A673 (cell line): ENCODE results near the gene ERAP2.

Experiments
- CTCF ChIP-seq: fragments of 300-800, 200-600 bp; sonication (generic); conservative IDR thresholded peaks from 2 replicates; pipeline ENCODE4 v1.5.1; 2017; ENCODE audit warnings: low read depth, mild to moderate bottlenecking, antibody characterized with exemption, low read length, moderate library complexity, mixed read lengths
- EZH2 ChIP-seq: fragments of 200-600 bp; sonication (generic); IDR thresholded peaks from 2 replicates; pipeline ENCODE4 v1.6.1; 2017; ENCODE audit warnings: borderline replicate concordance, low read depth, mild to moderate bottlenecking, mixed read lengths, antibody characterized with exemption, low read length; ENCODE audit not compliant: poor library complexity, severe bottlenecking

DNA sequence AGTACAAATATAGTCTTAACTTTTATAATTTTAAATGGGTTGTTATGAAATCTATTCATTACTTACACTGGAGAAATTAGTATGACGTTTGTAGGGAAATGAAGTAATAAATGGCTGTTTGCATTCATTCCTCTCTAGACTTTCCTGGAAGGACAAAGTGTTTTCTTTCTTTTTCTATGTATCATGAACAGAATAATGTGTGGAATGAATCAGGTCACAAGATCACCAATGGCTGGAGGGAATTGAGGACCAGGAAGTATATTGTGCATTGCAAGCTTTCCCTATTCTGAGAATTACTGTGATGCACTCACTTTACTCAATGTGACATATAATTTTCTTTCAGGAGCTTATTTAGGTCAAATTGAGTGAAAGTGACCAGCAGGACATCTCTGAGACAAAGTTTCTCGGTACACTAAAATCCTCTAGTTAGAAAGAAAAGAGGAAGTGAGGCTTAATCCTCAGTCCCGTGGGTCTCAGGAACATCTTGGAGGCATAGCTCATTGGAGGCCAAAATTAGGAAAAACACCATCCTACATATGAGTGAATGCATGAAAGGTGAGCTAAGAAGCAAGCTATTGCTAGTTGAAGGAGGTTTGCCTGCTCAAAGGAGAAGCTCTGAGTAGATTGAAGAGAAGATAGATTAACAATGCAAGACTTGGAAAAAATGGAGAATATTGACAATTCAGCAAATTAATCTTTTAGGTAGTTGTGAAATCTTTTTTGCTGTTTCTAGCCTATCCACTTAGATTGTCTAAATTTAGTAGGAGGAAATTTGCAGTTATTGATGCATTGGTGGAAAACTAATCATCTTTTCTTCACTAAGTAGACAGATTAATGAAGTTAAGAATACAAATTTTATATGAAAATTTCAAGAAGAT lies 28.0 kb downstream of the ERAP2 start:
- TF ChIP-seq CTCF (no peak), EZH2 (no peak)
